ENCODE data around the gene IGF2. TPM values are rescaled to one million over a fixed set of nuclear protein-coding genes. Genes with fewer than 3 reads are reported as not detected.

IGF2 gene
- total and polyA plus RNA-seq, 12 donors, result 36.0 to 195 (median 81.6) TPM

DNA sequence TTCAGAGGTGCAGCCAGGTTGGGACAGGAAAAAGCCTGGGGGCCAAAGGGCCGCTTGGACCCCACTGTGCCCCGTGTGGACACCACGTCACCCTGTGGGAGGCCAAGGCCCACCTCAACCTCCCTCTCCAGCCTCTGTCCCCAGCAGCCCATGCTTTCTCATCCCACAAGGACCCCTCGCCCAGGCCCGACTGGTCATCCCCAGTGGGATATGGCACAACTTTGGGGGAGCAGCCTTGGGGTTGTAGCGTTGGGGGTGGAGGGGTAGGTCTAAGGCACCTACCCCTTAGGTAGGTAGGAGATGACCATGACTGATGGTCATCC lies 44.0 kb downstream of the IGF2 start:
- Histone ChIP-seq H3K27ac (no peak overlapping the region), H3K4me1 (peaks cover 25 to 63% (median 53%) of the 10 kb centered on the region in 9 donors)
- no peak for DNase-seq

DNA sequence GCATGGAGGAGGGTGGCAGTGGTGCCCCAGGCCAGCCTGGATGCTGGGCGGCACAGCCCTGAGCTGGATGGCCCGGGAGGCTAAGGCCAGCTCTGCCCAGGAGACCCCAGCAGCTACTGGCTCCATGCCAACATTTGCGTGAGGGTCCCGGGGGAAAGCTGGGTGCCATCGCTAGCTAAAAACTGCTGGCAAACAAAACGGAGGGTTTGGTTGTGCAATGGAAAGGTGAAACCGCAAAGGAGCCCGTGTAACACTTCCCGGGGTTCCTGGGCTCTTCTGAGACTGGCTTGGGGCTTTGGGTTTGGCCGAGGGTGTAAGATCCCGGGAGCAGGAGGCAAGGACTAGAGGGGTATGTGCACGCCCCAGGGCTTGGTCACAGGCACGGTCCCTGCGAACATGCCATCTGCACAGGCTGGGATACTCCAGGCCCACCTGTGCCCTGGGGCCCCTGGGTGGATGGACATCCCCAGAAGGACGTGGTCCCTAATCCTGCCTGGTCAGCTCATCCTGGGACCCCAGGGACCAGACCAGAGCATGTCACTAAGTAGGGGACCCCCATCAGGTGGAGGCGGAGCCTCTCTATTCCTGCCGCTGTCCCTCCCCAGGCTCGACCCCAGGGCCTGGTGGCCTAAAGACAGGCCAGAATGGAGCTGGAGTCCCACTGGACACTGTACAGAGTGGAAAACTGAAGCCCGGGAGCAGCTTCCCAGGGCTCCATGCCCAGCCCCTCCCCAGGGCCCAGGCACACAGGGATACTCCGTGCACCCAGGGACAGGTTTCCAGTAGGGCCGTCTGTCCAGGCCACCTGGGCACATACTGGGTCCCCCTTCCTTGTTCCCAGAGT lies 44.6 kb downstream of the IGF2 start:
- Histone ChIP-seq H3K4me1 (peaks cover 20 to 57% (median 47%) of the 10 kb centered on the region in 9 donors), H3K36me3 (no peaks in the 10 kb centered on the region), H3K9me3 (no peaks in the 10 kb centered on the region), H3K27ac (peak overlapping the region in 2 of 10 donors; percentile 27 to 29), H3K27me3 (no peaks in the 10 kb centered on the region), H3K4me3 (no peak overlapping the region)
- DNase-seq, result no peak
- ATAC-seq, result no peak
- 87 to 90% methylated on average over 21 of the region's 21 CpGs for WGBS, 2 donors
- TF ChIP-seq, protein P1, sequence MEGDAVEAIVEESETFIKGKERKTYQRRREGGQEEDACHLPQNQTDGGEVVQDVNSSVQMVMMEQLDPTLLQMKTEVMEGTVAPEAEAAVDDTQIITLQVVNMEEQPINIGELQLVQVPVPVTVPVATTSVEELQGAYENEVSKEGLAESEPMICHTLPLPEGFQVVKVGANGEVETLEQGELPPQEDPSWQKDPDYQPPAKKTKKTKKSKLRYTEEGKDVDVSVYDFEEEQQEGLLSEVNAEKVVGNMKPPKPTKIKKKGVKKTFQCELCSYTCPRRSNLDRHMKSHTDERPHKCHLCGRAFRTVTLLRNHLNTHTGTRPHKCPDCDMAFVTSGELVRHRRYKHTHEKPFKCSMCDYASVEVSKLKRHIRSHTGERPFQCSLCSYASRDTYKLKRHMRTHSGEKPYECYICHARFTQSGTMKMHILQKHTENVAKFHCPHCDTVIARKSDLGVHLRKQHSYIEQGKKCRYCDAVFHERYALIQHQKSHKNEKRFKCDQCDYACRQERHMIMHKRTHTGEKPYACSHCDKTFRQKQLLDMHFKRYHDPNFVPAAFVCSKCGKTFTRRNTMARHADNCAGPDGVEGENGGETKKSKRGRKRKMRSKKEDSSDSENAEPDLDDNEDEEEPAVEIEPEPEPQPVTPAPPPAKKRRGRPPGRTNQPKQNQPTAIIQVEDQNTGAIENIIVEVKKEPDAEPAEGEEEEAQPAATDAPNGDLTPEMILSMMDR (IDR thresholded peaks at IDR 0.05), result no peak
- intact Hi-C loops (cut with DNase I), result loop anchor here in 3 of 10 donors (5.0 to 10.0 kb wide), 4 partner anchors 38 to 1670 kb away; partner anchors contain the start of gene IGF2 (in 1 of the 3)

More for the DNA sequence above, 44.0 kb downstream of the IGF2 start:
- intact Hi-C loops (cut with DNase I), result loop anchor here in 3 of 10 donors (5.0 to 10.0 kb wide), 3 partner anchors 37 to 1670 kb away; partner anchors contain the start of gene IGF2 (in 1 of the 3)
- Histone ChIP-seq H3K36me3 (no peaks in the 10 kb centered on the region), H3K27me3 (no peaks in the 10 kb centered on the region), H3K4me3 (no peak overlapping the region), H3K9me3 (no peaks in the 10 kb centered on the region)
- WGBS, 2 donors, result 95 to 97% methylated on average over 6 of the region's 6 CpGs
- TF ChIP-seq, protein P1 (IDR thresholded peaks at IDR 0.05), result no peak
- no peak for ATAC-seq

DNA sequence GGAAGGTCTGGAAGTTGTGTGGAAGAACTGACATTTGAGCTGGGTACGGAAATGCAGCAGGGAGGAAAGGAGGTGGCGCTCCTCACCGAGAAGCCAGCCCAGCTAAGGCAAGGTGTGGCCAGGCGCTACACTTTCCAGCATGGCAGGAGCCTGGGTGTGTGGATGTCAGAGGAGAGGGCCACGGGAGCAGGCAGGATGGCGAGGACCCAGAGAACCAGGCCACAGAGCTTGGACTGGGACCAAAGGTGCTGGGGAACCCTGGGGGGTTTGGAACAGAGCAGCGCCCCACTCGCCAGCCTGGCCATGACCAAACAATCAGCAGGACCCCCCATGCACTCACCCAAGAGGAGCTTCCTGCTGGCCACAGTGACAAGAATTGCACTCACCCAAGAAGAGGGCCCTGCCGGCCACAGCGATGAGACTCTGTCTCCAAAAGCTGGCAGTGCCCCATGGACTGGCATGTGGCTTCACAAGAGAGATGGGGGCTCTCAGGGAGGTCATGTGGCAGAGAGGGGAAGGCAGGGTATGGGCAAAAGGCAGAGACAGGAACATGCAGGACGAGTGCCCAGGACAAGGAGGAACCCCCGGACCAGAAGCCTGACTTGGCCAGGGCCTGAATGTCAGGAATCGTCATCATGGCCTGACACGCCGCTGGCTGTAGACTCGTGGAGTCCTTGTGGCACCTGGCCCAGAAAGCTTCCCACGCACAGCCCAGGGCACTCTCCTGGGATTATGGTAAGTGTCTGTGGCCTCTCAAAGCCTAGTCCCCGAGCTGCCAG lies 45.4 kb downstream of the IGF2 start:
- DNase-seq, result peak; percentile 45 to 69
- H3K4me1 ChIP-seq, result peaks cover 16 to 49% (median 39%) of the 10 kb centered on the region in 9 donors
- WGBS, 2 donors, result 58 to 59% methylated on average over 18 of the region's 18 CpGs
- no peaks in the 10 kb centered on the region for H3K36me3 ChIP-seq
- ATAC-seq, result peak in 7 of 8 donors; percentile 20 to 80 (median 46)
- no peak overlapping the region for H3K4me3 ChIP-seq
- TF ChIP-seq, protein P1 (IDR thresholded peaks at IDR 0.05), result no peak
- no peaks in the 10 kb centered on the region for H3K9me3 ChIP-seq
- intact Hi-C loops (cut with DNase I), result loop anchor here in 1 of 10 donors (5.0 to 10.0 kb wide), 2 partner anchors 49 to 1671 kb away; no protein-coding TSS in a partner anchor
- peak overlapping the region in 4 of 10 donors; percentile 4 to 29 (median 24) for H3K27ac ChIP-seq
- H3K27me3 ChIP-seq, result no peaks in the 10 kb centered on the region

DNA sequence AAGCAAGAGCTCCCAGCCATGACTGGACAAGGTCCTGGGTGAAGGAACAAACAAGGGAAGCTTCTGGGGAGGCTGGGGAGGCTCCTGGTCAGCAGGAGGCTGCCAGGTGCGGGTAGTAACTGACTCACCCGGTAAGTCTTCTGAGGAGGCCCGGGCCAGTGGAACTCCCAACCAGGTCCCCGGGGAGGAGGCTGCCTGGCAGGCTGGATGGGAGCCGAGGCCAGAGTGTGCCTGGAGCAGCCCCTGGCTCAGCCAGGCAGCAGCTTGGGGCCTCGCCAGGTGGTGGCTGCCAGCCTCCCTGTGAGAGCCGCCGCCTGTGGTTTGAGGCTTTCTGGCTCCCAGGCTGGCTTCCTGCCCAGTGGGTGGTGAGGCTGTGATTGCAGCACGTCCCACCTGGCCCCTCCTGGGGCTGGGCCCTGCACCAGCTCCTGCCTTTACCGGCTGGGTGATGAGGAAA lies 46.2 kb downstream of the IGF2 start:
- H3K27ac ChIP-seq, result peak overlapping the region in 1 of 10 donors; percentile 27

More for the DNA sequence above, 46.2 kb downstream of the IGF2 start:
- ATAC-seq, result peak; percentile 37 to 88 (median 74)
- H3K9me3 ChIP-seq, result no peaks in the 10 kb centered on the region
- peak; percentile 76 to 86 for DNase-seq
- H3K4me3 ChIP-seq, result no peak overlapping the region
- TF ChIP-seq, protein P1 (IDR thresholded peaks at IDR 0.05), result no peak
- H3K4me1 ChIP-seq, result peaks cover 12 to 41% (median 32%) of the 10 kb centered on the region in 9 donors
- intact Hi-C loops (cut with DNase I), result loop anchor here in 1 of 10 donors (5.0 to 10.0 kb wide), 2 partner anchors 49 to 1672 kb away; no protein-coding TSS in a partner anchor
- WGBS, 2 donors, result 35 to 39% methylated on average over 10 of the region's 10 CpGs
- no peaks in the 10 kb centered on the region for H3K27me3 ChIP-seq
- no peaks in the 10 kb centered on the region for H3K36me3 ChIP-seq
